GM19351 (cell line): ENCODE measurements around the gene CTTNBP2NL.
A peak's percentile ranks its signal among the peaks of the same experiment; 100 is the strongest.
"Not testable (repeated sequence)": the region's sequence is repeated elsewhere in the genome, so short reads cannot be mapped to it uniquely, and the experiment has no call there.

Experiments
- ATAC-seq: cut with Tn5 transposase; IDR thresholded peaks from one replicate; pipeline ENCODE4 v1.9.1; 2021; ENCODE audit warnings: mild to moderate bottlenecking, moderate library complexity; ENCODE audit not compliant: unreplicated experiment

The CTTNBP2NL gene

DNA sequence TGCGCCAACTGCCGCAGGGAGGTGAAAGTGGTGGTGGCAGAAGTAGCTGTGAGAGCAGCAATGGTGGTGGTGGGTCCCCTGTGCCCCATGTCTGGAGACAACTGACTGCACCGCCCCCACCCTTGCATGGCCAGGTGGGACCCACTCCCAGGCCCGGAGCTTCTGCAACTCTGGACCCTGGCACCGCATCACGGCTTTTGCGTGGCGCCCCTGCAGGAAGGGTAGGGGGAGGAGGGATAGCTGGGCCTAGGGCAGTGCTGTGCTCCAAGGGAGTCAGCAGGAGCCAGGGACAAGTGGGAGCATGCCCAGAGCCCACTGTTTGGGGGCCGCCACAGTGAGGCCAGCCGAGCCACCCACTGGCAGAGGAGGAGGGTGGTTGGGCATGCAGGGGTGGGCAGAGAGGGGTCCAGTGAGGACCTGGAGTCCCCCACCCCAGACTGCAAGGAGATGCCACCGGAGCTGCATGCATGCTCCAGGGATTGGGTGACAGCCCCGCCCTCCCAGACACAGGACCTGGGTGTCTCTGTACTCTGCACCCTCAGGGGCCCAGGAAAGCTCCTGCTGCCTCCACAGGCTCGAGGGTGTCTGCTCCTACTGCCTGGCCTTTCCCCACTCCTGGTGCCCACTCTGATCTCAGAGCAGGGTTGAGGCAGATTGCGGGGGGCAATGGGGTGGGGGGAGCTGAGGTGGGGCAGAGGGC, 9.8 kb upstream of the CTTNBP2NL start:
- no peak for ATAC-seq

DNA sequence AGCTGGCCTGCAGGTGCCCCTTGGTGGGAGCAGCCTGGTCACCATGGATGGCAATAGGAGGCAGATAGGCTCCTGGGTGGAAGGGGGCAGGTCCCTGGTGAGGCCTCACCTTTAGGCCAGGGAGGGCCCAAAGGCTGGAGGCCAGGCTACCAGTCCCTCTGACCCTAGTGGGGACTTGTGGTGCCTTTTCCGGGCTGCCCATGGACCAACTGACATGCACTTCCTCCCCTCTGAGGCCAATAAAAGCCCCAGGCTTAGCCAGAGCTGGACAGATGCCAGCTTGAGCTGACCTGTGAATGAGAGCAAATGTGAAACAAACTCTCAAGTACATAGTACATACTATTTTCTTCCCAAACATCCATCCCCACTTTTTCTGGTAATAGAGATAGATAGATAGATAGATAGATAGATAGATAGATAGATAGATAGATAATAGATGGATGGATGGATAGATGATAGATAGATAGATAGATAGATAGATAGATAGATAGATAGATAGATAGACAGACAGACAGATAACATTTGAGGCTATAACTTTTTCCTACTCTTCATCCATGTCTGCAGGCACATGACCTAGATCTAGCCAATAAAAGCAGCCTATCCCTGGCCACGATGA, 9.2 kb upstream of the CTTNBP2NL start:
- no peak for ATAC-seq

DNA sequence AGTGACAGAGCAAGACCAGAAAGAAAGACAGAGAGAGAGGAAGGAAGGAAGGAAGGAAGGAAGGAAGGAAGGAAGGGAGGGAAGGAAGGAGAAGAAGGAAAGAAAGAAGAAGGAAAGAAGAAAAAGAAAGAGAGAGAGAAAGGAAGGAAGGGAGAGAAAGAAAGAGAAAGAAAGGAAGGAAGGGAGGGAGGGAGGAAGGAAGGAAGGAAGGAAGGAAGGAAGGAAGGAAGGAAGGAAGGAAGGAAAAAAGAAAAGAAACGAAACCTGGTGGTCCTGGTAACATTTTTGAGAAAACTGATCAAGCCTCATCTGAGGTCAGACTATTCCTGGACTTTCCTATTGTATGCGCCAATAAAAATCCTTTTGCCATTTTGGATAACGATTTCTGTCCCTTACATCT, 8.2 kb upstream of the CTTNBP2NL start:
- ATAC-seq, result no peak

DNA sequence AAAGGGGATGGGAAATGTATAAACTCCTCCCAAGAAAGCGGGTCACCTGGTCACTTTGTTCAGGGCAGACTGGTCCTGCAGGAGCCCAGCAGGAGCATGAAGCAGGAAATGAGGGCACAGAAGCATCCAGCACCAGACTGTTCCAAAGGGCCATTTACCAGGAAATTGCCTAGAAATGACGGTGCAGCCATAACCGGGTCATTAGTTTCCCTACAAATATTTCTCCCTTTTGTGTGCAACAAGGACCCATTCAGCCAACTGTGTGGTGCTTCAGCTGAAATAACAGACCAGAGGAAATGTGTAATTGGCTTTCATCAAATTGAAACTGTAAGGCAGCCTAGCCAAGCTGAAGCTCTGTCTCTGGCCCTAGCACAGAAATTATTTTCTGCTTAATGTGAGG, 7.6 kb upstream of the CTTNBP2NL start:
- no peak for ATAC-seq

DNA sequence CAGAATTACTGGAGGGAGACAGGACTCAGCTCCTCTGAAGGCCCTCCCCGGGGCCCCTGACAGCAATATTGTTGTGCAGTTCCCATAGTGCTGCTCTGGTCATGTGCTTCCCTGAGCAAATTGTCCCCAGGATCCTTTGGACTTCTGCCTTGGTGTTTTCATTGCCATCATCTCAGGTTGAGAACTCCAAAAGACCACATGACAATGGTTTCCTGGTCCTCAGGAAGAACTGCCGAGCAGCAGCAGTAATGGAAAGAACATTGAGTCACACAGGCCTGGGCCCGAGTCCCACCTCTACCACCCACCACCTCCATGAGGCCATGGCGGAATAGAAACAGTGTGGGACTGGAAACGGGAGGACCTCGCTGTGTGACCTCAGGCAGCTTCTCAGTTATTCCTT, 6.3 kb upstream of the CTTNBP2NL start:
- ATAC-seq, result no peak

DNA sequence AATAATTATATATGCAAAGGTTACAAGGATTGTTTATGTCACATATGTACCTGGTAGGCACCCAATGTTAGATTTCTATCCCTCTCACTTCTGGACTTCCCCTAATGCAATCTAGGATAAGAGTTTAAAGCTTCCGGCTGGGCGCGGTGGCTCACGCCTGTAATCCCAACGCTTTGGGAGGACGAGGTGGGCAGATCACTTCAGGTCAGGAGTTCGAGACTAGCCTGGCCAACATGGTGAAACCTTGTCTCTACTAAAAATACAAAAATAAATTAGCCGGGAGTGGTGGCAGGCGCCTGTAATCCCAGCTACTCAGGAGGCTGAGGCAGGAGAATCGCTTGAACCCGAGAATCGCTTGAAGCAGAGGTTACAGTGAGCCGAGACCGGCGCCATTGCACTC, 5.7 kb upstream of the CTTNBP2NL start:
- ATAC-seq, result not testable (repeated sequence)

DNA sequence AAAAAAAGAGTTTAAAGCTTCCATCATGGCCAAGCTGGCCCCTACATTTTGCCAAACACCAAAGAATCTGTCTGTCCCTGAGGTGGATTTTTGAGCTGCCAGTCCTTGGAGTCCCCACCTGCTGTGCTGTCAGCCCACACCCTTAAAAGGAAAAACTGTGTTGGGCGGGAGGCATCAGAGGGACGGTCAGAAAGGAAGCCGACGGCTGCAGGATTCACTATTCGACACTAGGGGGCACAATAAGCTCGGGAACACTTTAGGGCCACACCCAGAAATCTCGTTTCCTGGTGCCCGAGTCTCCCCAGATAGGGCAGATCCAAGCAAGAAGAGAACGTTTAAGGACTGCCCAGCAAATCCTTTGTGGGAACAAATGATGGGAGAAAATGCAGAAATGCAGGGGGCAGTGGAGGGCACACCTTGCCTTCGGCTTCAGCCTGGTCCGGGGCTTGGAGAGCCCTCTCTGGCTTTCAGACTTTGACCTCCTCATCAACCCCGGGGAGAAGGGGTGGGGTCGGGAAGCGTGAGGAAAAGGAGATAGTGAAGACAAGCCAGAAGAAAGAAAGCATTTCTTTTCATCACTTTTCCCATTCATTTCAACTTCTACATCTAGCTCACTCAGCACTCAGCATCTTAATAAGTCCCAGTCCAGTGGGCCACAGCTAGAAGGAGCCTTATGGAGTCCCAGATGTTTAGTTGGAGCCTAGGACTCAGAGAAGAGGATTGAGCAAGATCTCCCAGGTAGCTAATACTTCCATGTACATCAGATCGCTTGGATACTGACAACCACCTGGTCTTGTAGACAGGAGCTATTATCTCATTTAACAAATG, 5.0 kb upstream of the CTTNBP2NL start:
- ATAC-seq, result peak; percentile 65

DNA sequence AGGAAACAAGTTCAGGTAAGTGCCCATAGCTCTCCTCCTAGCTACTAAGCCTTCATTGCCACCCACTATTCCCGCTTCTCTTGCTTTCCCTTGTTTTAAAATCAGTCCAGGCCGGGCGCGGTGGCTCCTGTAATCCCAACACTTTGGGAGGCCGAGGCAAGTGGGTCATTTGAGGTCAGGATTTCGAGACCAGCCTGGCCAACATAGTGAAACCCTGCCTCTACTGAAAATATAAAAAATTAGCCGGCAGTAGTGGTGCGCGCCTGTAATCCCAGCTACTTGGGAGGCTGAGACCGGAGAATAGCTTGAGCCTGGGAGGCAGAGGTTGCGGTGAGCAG, 4.4 kb upstream of the CTTNBP2NL start:
- ATAC-seq, result no peak

DNA sequence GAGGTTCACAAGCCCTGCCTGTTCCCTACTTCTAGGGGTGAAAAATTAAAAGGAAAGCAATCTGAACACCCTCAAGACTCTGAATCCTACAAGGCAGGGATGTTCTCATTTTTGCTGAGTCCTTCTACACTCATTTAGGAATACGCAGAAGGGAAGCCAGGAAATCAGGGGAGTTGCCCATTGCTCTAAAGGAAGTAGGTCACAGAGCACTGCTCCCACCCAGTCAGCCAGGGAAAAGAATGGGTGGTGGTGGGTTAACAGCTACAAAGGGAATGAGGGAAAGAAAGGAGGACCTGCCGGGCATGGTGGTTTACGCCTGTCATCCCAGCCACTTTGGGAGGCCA, 2.4 kb upstream of the CTTNBP2NL start:
- ATAC-seq, result no peak

DNA sequence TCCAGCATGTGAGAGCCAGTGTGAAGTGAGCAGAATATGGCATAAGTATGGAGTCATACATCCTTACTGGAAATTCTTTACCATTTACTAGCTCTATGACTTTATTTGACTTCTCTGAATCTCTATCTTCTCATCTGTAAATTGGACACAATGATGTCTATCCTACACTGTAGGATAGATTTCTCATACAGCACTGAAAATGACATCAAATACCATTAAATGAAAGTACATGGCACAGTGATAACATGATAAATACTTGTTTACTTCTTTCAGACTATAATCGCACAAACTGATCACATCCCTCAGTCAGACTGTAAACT, 1.3 kb upstream of the CTTNBP2NL start:
- ATAC-seq, result no peak

DNA sequence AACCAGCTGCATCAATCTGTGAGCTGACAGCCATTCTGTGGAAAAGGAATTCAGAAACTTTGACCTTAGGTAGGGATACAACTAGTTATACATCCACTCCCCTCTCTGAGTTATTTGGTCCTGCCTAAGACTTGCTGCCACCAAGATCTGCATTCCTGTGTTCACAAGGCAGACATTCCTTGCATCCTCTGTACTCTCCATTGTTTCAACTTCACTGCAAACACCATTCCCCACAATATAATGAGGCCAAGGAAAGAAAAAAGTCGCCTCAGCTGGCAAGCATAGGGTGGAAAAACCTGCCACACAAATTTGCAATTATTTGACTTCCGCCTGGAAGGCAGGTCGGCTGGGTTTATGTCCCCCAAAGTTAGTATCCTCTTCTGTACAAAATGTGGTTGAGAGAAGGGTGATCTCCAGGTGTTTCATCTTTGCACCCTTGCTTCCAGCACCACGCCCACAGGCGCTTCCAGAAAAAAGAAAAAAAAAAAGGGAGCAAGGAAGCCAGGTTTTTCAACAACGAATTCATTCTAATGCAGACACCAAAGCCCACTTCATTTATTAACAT, 676 bp upstream of the CTTNBP2NL start:
- no peak for ATAC-seq

DNA sequence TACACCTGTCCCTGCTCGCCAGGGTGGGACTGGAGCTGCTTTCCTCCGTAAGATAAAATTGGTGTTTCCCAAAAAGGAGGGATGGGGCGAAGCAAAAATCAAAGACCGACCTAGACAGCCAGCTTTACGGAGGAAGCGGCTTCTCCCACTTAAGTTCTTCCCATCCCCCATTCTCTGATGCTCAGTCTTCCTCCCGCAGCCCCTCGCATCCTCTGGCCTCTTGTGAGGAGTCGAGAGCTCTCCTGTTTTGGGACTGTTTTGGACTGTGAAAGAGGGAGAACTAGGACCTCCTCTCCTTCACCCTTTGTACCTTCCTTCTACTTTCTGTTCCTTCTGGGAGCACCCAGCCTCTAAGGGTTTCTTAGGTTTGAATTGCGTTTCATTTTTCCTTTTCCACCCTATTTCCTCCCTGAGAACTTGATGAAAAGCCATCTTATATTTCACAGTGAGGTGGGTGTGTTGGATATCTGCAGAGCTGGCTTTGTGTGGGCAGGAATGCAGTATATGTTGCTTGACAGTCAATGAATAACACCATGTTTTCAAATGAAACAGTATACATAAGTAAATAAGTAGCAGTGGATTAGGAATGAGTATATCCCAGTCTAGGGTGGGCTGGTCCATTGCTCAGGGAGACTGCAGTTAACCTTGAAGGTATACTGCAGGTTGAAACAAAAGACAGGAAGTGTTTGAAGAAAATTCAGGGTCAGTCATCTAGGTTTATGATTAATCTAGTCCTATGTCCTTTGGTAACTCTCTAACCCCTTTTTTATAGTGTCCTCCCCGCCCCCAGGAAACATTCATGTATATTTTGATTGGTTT, 848 bp downstream of the CTTNBP2NL start:
- no peak for ATAC-seq

DNA sequence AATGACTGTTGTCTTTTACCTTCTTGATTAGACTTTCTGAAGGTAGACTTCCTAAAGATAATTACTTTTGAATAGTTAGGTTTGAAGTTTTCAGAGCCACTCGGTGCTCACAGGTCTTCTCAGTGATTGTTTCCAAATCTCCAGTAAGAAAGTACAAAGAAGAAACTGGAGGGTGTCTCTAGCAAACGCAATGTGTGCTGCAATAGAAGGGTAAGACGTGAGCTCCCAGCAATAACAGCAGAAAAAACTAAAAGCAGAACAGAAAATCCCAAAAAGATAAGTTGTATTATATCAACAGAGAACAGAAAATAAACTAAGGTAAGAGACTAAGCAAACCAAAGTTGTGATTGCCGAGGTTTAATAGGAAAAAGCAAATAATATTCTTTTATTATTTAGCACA, 1.8 kb downstream of the CTTNBP2NL start:
- ATAC-seq, result no peak

DNA sequence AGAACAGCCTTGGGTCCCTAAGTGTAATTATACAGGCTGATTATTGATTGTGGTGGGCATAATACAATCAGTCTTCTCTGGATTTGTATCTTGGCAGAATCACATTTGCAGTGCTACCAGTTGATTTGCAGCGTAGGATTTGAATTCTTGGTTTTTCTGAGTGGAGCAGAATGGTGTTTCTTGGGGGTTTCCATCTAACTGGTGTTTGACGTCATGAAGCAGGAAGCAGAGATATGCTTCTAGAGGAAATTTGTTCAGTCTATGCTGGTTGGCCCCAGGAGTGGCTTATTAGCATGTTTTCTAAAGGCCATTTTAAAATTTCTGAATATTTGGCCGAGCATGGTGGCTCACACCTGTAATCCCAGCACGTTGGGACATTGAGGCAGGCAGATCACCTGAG, 3.4 kb downstream of the CTTNBP2NL start:
- ATAC-seq, result no peak

DNA sequence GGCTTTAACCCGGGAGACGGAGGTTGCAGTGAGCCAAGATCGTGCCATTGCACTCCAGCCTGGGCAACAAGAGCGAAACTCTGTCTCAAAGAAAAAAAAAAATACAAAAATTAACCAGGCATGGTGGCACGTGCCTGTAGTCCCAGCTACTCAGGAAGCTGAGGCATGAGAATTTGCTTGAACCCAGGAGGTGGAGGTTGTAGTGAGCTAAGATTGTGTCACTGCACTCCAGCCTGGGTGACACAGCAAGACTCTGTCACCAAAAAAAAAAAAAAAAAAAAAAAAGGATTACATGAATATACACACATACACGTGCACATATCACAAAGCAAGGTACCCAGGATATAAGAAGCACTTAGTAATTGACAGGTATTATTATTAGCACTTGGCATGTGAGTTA, 4.7 kb downstream of the CTTNBP2NL start:
- ATAC-seq, result not testable (repeated sequence)

DNA sequence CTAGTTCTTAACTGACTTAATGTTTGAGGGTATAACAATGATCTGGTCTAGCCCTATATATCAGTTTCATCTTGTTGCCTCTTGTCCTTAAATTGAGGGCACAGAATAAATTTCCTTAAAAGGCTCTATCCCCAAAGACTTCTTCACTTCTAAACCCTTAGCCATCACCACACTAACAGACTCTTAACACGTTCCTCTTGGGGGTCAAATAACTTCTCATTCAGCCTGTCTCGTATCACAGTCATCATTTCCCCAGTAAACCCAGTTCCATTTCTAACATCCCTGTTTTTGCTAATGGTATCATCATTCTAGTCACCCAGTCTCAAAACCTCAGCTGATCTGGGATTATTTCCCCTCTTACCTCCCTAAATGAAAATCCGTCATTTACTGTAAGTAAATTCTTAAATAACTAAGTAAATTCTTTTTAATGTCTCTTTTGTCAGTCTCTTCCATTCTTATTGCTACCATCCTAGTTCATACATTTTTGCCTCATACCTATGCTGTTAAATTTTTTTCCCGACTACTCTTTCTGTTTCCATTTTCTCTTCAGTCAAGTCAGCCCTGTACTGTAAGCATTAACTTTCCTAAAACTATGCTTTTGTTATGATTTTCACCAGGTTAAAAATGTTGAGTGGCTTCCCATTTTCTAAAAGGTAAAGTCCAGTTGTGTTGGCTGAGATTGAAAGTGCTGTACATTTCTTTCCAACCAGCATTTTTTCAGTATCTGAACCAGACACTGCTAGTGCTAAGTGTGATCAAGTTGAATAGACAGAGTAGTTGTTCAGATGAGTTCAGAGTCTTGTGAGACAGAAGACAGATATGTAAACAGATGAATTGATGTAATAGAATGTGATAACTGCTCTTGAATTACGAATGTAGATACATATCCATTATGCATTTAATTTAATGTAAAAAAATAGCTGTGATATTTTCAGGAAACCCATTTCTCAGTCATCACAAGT, 6.9 kb downstream of the CTTNBP2NL start:
- ATAC-seq, result peak; percentile 69

DNA sequence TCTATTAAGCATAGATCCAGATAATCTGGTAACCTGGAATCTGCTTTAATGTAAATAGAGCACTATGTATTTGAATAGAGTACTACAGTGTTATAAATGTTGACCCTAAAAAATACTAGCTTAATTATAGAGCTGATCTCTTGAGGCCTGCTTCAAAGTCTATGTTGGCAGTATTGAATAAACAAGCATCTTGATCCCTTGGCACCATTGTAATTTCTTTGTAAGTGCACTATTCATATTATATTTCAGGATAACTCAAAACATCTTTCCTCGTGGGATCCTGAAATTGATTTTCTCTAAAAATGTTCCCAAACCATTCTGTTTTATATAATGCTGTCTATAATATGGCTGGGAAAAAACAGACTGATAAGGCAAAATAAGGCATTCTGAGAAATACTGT, 10.8 kb downstream of the CTTNBP2NL start:
- no peak for ATAC-seq

DNA sequence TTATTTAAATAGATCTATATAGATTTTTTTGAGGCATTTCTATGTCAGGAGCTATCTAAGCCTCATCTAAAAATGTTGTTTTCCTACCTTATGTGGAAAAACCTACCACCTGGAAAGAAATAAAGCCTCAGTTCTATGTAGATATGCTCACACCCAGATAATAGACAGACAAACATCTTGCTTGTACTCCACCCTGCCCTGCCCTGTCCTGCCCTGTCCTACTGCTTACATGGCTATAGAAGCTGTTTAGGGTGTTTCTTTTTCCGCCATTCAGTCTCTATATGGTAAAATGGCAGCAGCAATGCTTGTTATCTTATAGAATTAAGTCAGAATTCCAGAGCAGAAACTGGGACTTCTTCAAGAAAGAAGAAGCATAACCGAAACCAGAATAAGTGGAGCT, 13.4 kb downstream of the CTTNBP2NL start:
- no peak for ATAC-seq

DNA sequence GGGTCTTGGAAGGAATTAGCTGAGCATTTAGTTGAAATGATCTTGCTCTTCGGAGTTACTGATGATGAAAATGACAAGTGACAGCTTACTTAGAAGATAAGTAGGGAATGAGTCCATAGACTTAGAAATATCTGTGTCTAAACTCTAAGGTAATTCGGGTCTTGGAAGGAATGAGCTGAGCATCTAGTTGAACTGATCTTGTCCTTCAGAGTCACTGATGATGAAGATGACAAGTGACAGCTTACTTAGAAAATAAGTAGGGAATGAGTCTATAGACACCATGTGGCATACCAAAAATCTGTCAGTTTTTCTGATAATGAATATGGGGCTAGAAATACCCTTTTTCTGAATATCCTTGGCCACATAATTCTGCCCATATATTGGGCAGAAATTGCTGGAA, 14.7 kb downstream of the CTTNBP2NL start:
- ATAC-seq, result no peak

DNA sequence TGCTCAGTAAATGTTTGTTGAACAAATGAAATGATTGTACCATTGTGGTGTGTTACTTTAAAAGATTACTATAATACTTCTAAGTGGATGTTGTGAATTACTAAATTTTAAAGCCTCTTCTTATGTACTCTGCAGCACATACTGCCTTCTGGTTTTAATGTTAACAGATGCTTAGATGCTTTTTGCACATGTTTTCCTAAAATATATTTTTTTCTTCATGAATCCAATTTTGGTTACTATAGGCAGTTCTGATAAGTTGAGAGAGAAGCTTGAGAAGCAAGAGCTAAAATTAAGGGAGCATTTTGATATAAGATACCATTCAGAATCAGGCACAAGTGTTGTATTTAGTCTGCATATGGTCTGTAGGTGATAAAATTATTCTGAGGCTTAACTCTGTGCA, 21.3 kb downstream of the CTTNBP2NL start:
- ATAC-seq, result no peak
